PFSK-1 (cell line): Measurements from ENCODE around the gene UBA1.

Experiments
- FOXP2 ChIP-seq: optimal IDR thresholded peaks from 2 replicates; pipeline ENCODE3; 2011; ENCODE audit warnings: borderline replicate concordance, control low read depth, inconsistent platforms; ENCODE audit not compliant: insufficient read depth; ENCODE audit errors: extremely low read length, extremely low read depth
- POLR2AphosphoS5 ChIP-seq: IDR thresholded peaks from 2 replicates; pipeline ENCODE4 v1.6.1; 2012; ENCODE audit warnings: low read depth, mild to moderate bottlenecking, control low read depth, low read length, moderate library complexity
- SIN3A ChIP-seq: IDR thresholded peaks from 2 replicates; pipeline ENCODE4 v1.6.1; 2012; ENCODE audit warnings: mild to moderate bottlenecking, low read length, moderate library complexity, borderline replicate concordance; ENCODE audit not compliant: insufficient read depth
- TAF1 ChIP-seq: IDR thresholded peaks from 2 replicates; pipeline ENCODE4 v1.6.1; 2012; ENCODE audit warnings: low read length, control low read depth, borderline replicate concordance; ENCODE audit not compliant: insufficient read depth
- TF ChIP-seq, protein P1 (sequence below), 2 experiments: IDR thresholded peaks; 2 replicates each; pipeline versions ENCODE4 v1.6.1 to v1.8.0; 2011 to 2012; ENCODE audit warnings: low read depth in 2 of 2, low read length in 2 of 2, control low read depth in 1 of 2, inconsistent platforms in 1 of 2, mild to moderate bottlenecking in 1 of 2, moderate library complexity in 1 of 2; ENCODE audit not compliant: insufficient read depth in 1 of 2

Gene UBA1

GRCh38 chrX:47202877-47203276 lies 9.2 kb downstream of the UBA1 start:
- TF ChIP-seq FOXP2, result no peak
- TF ChIP-seq, protein P1, sequence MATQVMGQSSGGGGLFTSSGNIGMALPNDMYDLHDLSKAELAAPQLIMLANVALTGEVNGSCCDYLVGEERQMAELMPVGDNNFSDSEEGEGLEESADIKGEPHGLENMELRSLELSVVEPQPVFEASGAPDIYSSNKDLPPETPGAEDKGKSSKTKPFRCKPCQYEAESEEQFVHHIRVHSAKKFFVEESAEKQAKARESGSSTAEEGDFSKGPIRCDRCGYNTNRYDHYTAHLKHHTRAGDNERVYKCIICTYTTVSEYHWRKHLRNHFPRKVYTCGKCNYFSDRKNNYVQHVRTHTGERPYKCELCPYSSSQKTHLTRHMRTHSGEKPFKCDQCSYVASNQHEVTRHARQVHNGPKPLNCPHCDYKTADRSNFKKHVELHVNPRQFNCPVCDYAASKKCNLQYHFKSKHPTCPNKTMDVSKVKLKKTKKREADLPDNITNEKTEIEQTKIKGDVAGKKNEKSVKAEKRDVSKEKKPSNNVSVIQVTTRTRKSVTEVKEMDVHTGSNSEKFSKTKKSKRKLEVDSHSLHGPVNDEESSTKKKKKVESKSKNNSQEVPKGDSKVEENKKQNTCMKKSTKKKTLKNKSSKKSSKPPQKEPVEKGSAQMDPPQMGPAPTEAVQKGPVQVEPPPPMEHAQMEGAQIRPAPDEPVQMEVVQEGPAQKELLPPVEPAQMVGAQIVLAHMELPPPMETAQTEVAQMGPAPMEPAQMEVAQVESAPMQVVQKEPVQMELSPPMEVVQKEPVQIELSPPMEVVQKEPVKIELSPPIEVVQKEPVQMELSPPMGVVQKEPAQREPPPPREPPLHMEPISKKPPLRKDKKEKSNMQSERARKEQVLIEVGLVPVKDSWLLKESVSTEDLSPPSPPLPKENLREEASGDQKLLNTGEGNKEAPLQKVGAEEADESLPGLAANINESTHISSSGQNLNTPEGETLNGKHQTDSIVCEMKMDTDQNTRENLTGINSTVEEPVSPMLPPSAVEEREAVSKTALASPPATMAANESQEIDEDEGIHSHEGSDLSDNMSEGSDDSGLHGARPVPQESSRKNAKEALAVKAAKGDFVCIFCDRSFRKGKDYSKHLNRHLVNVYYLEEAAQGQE (IDR thresholded peaks at IDR 0.05; ENCODE audit: insufficient read depth in 1 of 2, low read depth in 2 of 2, low read length in 2 of 2), result no peak
- no peak for TF ChIP-seq TAF1
- TF ChIP-seq POLR2AphosphoS5, result no peak
- no peak for TF ChIP-seq SIN3A

DNA sequence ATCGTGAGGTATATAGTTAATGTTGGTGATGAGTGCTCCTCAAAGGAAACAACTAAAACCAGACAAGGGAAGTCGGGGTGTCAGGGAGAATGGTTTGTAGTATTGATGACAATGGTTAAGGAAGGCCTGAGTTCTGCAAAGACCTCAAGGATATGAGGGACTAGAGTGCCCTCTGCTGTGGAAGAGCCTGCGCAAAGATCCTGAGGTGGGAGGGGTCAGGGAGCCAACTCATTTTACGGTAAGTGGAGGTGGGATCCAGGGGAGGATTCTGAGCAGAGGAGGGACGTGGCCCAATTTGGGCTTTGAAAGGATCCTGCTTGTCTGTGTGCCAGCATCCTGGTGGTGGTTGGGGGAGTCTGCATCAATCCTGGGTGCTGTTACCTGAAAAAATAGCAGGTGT lies 11.3 kb downstream of the UBA1 start:
- TF ChIP-seq SIN3A, result no peak
- no peak for TF ChIP-seq FOXP2
- TF ChIP-seq, protein P1 (IDR thresholded peaks at IDR 0.05; ENCODE audit: insufficient read depth in 1 of 2, low read depth in 2 of 2, low read length in 2 of 2), result no peak
- no peak for TF ChIP-seq POLR2AphosphoS5

- TF ChIP-seq POLR2AphosphoS5 (no peak), FOXP2 (no peak), SIN3A (no peak)
- TF ChIP-seq, protein P1 (IDR thresholded peaks at IDR 0.05; ENCODE audit: insufficient read depth in 1 of 2, low read depth in 2 of 2, low read length in 2 of 2), result no peak
Observed at GRCh38 chrX:47206316-47206715, 12.7 kb downstream of the UBA1 start.

DNA sequence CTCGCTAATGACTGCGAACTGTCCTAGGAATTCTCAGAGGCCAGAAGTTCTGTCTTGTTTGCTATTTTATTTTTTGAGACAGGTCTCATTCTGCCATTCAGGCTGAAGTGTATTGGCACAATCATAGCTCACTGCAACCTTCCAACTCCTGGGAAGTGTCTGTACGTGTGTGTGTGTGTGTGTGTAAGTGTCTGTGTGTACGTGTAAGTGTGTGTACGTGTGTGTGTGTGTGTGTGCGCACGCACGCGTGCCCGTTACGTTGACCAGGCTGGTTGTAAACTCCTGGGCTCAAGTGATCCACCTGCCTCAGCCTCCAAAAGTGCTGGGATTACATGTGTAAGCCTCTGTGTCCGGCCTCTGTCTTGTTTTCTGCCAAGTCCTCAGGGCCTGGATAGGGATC lies 14.5 kb downstream of the UBA1 start:
- TF ChIP-seq POLR2AphosphoS5, result no peak
- TF ChIP-seq FOXP2, result no peak
- TF ChIP-seq SIN3A, result no peak
- TF ChIP-seq, protein P1 (IDR thresholded peaks at IDR 0.05; ENCODE audit: insufficient read depth in 1 of 2, low read depth in 2 of 2, low read length in 2 of 2), result no peak
- TF ChIP-seq TAF1, result no peak
